GM18517 (cell line): ENCODE measurements around the gene RFX4.
"Not testable (repeated sequence)": the region's sequence is repeated elsewhere in the genome, so short reads cannot be mapped to it uniquely, and the experiment has no call there.

Source experiments
- ATAC-seq: cut with Tn5 transposase; IDR thresholded peaks from one replicate; pipeline ENCODE4 v1.9.1; 2021; ENCODE audit warnings: mild to moderate bottlenecking, moderate library complexity; ENCODE audit not compliant: unreplicated experiment

RFX4 gene

DNA sequence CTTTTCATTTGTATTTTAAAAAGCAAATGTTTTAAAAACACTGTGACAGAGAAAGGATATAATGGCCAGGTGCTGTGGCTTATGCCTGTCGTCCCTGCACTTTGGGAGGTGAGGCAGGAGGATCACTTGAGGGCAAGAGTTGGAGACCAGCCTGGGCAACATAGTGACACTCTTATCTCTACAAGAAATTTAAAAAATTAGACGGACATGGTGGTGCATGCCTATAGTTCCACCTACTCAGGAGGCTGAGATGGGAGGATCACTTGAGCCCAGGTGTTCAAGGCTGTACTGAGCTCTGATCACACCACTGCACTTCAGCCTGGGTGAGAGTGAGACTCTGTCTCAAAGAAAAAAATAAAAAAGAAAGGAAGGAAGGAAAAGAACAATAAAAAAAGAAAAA, 7.8 kb downstream of the RFX4 start:
- ATAC-seq = no peak

DNA sequence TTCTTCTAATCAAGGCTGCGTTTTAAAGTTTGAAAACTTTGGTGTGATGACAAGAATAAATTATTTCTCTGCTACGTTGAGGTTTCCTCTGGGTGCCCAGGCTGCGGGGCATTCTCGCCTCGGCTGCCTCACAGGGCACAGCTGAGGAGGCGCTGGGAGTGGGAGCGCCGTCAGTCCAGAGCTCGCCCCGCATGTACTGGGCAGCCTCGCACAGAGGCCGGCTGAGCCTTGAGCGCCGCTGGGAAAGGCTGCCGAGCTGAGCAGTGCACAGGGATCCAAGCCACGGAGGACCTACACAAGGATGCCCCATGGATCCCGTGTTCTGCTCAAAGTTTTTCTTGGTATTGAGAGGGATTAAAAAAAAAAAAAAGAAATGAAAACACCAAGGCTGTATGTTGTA, 11.6 kb downstream of the RFX4 start:
- ATAC-seq = no peak

DNA sequence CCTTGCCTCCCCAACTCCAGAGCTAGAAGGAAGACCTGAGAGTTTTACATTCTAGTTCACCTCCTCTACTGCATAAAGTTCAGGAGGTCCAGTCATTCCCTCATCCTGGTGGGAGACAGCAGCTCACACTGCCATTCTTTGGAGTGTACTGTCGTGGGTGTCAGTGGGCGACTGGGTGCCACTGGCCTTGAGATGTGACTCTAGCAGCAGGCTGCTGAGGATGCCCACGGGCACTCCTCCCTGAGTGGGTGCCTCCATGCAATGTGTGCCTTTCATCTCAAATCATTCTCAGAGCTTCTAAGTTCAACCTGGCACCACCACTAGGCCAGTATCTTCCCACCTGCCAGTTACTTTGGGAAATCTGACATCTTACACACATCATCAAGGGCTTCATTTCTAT, 12.5 kb downstream of the RFX4 start:
- no peak for ATAC-seq

DNA sequence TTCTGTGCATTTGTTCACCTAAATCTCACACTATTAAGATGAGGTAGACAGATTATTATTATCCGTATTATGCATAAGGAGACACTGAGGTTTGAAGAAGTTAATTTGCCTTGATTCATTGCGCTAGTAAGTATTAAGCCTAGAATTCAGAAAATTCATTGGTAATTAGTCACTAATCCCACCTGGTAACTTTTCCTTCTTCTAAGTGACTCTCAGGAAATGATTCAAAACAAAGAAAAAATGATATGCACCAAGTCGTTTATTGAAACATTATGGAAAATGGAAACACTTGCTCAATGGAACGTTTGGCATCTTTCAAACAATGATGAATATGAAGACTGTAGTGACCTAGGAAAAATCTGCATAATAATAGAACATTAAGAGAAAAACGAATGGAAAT, 15.2 kb downstream of the RFX4 start:
- ATAC-seq = no peak

DNA sequence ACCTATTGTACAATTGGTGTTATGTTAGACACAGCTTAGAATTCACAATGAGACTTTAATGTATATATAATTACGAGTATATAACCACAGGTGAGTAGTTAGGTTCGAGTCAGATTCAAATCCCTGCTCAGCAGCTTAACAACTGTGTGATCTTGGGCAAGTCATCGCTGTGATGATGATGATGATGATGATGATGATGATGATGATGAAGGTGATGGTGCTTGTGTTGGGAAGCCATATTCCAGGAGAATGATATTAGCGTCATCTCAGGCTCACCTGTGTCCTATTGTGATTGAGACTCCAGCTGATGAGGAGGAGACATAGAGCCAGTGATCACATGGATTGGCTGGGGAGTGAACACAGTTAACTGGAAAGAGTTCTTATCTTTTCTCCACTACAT, 16.5 kb downstream of the RFX4 start:
- ATAC-seq = no peak

DNA sequence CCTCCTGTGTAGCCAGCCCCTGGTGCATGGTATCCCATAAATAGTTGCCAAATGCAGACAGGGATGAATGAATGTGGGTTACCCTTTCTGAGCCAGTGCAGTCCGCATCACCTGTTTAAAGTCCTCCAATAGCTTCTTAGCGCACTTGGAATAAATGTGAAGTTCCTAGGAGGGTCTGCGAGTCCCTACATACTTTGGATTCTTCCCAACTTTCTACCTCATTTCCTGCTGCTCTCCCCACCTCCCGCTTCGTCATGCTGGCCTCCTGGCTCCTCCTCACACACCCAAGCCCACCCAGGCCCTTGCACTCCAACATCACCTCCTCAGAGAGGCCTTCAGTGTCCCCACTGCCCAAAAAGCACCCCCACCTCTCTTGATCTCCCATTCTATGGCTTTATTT, 17.7 kb downstream of the RFX4 start:
- no peak for ATAC-seq

DNA sequence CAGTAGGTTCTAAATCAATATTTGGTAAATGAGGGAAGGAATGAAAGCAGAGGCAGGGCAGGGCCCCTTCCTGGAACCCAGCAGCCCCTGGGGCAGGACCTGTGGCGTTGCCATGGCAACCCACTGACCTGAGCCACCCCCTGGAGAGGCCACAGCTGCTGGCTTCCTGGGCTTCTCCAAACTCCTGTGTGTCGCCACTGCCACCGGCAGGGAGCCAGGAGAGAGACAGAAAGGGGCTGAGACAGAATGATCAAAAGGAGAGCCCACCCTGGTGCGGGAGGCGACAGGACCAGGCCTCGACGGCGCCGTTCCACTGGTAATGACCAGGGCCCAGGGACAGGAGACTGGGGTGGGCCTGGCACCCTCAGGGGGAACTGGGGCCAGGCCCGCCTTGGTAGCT, 18.2 kb downstream of the RFX4 start:
- ATAC-seq = no peak

DNA sequence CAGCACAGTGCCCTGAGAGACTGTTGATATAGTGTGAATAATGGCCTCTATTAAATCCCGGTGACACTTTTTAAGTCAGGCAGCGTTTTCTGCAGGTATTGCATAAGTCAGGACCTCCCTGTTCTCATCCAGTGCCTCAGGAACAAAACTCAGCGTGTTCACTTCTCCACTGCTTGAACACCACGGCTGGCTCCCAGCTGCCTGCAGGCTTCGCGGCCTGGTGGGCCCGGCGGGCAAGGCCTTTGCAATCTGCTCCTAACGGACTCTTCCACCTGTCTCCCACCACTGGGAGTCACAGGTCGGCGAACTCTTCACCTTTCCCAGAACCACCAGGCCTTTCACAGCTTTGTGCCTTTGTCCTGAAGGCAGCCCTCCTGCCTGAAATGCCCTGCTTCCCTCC, 18.7 kb downstream of the RFX4 start:
- no peak for ATAC-seq

DNA sequence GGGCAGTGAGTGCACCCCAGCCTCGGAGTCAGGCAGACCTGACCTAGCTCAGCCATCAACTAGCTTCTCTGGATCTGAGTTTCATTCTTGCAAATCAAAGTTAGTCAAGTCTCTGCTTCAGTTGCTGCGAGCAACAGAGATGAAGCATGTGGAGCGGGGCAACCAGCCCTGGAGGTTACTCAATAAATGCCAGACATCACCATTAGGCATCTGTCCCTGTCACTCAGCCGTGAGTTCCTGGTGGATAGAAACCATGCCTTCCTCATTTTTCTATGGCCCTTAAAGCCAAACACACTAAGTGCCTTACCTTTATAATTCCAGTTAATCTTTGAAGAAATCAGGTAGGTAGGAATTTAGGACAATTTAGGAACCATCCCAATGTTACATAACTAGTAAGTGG, 19.3 kb downstream of the RFX4 start:
- ATAC-seq = no peak

DNA sequence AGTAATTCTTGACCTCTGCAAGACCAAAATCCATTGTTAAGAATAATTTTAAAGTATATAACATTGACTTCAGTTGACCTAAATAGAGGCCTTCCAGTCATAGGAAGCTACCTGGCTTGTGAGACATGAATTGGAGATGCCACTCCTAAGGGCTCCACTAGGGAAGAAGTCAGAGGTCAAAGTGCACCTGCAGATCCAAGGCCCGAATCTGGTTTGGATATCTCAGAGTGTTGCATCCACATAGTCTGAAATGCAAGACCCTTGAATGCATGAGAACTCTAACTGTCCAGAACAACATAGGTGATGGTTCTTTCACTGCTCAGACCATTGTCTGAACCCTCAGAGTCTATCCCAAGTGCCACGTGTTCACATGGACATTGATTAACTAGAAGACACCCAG, 22.4 kb downstream of the RFX4 start:
- ATAC-seq = no peak

DNA sequence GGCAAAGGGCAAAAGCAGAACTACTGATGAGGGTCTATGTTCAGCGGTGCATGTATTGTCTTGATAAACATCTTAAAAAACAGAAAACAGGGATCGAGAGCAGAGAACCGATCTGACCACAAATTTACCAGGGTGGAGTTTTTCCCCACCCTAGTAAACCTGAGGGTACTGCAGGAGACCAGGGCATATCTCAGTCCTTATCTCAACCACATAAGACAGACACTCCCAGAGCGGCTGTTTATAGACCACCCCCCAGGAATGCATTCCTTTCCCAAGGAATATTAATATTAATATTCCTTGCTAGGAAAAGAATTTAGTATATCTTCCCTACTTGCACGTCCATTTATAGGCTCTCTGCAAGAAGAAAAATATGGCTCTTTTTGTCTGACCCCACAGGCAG, 37.8 kb downstream of the RFX4 start:
- not testable (repeated sequence) for ATAC-seq

DNA sequence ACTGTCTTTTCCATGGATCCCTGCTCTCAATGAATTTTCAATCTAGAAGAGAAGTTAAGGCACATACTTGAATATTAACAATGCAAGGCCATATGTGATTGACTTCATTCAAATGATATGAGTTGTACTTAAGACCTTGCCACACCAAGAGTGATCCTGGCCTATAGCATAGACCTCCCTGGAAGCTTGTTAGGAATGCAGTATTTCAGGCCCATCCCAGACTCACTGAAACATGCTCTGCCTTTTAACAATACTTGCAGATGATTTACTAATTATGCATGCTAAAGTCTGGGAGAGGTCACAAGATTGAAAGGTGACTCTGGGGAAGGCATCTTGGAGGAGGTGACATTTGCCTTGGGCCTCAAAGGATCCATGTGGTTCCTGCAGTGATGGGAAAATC, 43.2 kb downstream of the RFX4 start:
- ATAC-seq = no peak

DNA sequence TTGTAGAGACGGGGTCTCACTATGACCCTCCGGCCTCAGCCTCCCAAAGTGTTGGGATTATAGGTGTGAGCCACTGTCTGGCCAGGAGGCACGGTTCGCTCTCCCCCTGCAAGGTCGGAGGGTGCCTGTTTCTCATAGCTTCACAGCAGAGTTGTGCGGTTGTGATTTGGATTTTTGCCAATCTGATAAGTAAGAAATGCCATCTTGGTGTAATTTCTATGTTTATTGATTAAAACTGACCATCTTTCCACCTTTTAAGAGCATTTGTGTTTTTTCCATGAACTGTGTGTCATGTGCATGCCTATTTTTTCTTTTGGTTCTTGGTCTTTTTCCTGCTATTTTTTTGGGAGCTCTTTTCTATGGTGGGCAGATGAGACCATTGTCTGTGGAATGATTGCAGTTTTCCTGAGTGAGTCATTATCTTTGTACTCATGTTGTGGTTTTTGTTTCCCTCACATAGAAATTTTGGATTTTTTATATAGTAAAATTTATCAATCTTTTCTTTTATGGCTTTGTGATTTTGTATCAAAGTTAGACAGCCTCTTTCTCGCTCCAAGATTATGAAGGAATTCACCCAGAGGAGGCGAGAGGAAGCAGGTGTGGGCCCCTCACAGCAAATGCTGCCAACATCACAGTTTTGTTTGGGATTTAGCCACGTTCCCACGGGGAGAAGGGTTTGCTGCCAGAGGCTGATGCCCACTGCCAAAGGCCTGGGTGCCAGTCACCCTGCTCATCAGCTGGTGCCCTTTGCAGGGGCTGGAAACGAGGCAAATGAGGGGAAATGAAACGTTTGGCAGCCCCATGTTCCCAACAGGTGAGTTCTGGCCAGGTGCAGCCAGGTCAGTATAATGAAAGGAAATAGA, 47.2 kb downstream of the RFX4 start:
- ATAC-seq = no peak

DNA sequence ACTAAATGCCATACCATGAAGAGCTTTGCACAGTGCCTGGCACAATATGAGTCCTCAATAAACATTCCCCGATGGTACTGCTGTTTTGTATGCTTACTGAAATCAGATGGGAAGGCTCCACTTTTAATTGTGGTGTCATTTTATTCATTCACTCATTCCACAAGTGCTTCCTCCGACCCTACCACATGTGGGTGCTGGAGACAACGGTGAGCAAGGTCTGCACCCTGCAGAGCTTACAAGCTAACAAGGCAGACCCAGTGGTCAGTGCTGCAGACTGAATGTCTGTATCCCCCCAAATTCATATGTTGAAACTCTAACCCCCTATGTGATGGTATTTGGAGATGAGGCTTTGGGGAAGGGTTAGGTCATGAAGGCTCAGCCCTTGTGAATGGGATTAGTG, 48.3 kb downstream of the RFX4 start:
- no peak for ATAC-seq

DNA sequence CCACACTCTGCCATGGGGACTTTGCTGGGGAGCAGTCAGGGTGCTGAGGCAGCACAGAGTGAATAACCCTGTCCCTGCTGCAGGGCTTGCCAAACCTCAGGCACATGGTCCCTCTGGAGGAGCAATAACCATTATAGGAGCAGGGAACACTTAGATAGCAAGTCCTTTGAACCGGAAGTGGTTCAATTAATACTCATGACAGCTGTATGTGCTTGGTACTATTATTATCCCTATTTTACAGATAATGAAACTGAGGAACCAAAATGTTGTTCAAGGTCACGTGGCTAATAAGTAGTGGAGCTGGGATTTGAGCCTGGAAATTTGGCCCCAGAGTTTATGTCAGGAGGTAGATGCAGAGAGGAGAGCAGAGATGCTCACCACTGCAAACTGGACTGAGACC, 49.0 kb downstream of the RFX4 start:
- no peak for ATAC-seq

DNA sequence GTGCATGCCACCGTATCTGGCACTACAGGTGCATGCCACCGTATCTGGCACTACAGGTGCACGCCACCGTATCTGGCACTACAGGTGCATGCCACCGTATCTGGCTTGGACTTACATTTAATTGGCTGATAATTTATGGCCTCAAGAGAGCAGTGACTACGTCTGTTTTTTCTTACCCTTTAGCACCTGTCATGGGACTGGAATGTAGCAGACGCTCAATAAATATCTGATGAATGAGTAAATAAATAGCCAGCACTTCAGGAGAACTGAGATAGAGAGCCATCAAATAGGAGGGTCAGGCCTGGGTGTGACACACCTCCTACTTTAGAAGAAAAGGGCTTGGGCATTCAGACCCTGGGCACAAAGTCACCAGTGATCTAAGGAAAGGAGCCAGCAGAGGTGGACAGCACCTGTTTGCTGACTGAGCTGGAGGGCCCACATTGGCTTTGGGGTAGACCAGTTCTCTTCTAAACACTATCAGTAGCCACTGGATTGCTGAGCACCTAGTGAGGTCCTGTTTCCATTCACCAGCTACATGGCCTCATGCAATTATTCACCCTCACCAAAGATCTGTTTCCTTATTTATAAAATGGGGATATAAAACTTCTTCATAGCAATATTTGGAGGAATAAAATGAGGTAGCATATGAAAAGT, 50.1 kb downstream of the RFX4 start:
- ATAC-seq = no peak

DNA sequence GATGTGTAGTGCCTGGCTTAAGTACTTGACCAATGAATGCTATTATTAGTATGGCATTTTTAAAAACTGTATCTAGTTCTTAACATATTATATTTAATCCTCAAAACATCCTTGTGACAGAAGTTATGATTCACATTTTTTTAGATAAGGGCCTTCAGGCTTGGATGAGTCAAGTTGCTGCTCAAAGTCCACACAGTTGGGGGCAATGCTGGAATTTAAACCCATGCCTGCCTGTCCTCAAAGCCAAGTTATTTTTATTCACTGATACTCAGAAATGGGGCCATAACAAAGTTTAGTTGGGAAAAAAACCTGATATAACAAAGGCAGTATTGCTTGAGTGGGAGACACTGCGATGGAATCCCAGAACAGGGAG, 50.6 kb downstream of the RFX4 start:
- ATAC-seq = no peak

DNA sequence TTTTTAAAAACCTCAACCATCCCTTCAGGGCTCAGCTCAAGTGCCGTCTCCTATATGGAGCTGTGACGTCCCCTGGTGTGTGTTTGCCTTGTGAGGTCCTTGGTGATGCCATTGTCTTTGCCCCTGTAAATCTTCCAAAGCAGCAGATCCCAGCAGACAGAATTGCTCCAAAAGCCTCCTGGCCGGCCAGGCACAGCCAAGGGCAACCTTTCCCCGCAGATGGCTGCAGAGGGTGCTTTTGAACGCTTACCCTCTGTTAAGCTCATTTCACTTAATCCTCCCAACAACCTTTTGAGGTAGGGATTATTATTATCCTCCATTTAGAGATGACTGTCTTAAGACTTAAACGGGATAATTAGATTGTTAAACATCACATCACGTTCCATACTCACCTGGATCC, 51.4 kb downstream of the RFX4 start:
- ATAC-seq = no peak

DNA sequence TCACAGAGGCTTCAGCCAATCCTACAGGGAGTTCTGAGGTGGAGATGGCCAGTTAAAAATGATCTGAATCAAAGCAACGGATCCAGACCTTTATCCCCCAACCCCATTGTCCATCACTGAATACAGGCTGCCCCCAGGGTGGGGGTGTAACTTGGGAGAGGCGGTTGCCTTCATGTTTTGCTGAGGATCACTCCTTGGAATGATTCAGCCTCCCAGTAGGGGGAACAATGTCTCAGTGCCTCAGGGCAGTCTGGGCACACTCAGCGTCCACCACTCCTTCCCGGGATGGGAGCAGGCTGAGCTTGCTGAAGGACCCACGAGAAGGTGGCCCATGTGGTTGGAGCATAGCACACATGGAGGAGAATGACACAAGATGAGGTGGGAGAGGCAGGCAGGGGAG, 60.2 kb downstream of the RFX4 start:
- ATAC-seq = no peak

DNA sequence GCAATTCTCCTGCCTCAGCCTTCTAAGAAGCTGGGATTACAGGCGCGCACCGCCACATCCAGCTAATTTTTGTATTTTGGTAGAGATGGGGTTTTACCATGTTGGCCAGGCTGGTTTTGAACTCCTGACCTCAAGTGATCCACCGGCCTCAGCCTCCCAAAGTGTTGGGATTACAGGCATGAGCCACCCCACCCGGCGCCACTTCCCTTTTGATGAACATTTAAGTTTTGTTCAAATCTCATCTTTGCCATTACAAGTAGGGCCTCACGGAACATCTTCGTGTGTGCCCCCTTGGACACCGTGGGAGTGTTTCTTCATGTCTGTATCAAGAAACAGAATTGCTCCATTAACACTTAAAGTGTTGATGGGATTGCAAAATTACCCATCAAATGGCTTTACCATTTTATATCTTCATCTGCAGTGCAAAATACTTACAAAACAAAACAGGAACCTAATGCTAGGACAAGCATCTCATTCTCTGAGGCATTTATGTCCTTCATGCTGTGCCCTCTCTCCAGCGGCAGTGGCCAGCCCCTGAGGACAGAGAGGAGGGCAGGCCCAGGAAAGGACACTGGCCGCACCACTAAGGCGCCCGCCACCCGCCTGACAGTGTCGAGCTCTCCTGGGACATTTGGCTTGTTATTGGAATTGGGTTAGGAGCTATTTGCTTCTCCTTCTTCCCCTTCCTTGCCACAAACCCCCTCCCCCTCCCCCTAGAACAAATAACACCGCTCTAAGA, 61.7 kb downstream of the RFX4 start:
- no peak for ATAC-seq

DNA sequence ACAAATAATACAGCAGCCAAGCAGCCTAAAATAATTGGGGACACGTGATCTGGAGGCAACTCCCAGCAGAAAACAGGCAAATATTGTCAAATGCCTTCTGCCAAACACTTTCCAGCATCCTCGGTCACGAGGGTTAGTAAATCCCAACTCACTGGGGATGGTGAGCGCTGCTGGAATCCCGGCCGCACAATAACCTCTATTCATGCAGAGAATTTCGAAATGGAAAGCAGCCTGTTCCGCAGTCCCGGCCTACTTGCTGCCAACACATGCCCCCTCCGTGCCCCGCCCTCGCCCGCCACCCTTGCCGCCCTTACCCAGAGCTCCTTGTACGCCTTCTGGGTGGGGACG, 62.2 kb downstream of the RFX4 start:
- ATAC-seq = no peak
